OCI-LY1 (cell line): ENCODE data around the gene ASCL1.

Experiments used
- H2AFZ ChIP-seq: fragments of 200-600 bp; sonication (generic), shearing (Covaris generic); 2 replicates; pipeline ENCODE4 v1.6.0; 2014; ENCODE audit warnings: antibody characterized with exemption, mild to moderate bottlenecking, low read length
- H3F3A ChIP-seq: fragments of 200-600 bp; sonication (generic), shearing (Covaris generic); 2 replicates; pipeline ENCODE4 v1.6.0; 2014; ENCODE audit warnings: mild to moderate bottlenecking, antibody characterized with exemption, low read length, moderate library complexity; ENCODE audit not compliant: insufficient read depth
- H3K27ac ChIP-seq: fragments of 200-600 bp; sonication (generic); 2 replicates; pipeline ENCODE4 v1.5.1; 2014; ENCODE audit warnings: low read length, mixed run types, mild to moderate bottlenecking, low read depth; ENCODE audit not compliant: poor library complexity, severe bottlenecking
- H3K27me3 ChIP-seq: fragments of 200-600 bp; sonication (generic); 2 replicates; pipeline ENCODE4 v1.6.0; 2014; ENCODE audit warnings: antibody characterized with exemption, mild to moderate bottlenecking, low read length, moderate library complexity; ENCODE audit not compliant: insufficient read depth
- H3K36me3 ChIP-seq: fragments of 200-600 bp; sonication (generic); 2 replicates; pipeline ENCODE4 v1.6.1; 2014; ENCODE audit warnings: mild to moderate bottlenecking, antibody characterized with exemption, low read length, moderate library complexity, mixed read lengths; ENCODE audit not compliant: insufficient read depth
- H3K4me1 ChIP-seq: fragments of 200-600 bp; sonication (generic); 2 replicates; pipeline ENCODE4 v1.5.1; 2014; ENCODE audit warnings: mild to moderate bottlenecking, low read length, moderate library complexity; ENCODE audit not compliant: insufficient read depth, severe bottlenecking
- H3K4me2 ChIP-seq: fragments of 200-600 bp; sonication (generic), shearing (Covaris generic); 2 replicates; pipeline ENCODE4 v1.6.1; 2014; ENCODE audit warnings: low read length
- H3K4me3 ChIP-seq: fragments of 200-600 bp; sonication (generic); 2 replicates; pipeline ENCODE4 v1.5.1; 2014; ENCODE audit warnings: low read length, low read depth, mild to moderate bottlenecking, mixed read lengths; ENCODE audit not compliant: poor library complexity, severe bottlenecking
- H3K79me2 ChIP-seq: fragments of 200-600 bp; shearing (Covaris generic); 2 replicates; pipeline ENCODE4 v1.6.1; 2016; ENCODE audit warnings: mixed run types, low read length, mixed read lengths; ENCODE audit not compliant: insufficient read depth
- H3K9ac ChIP-seq: fragments of 200-600 bp; sonication (generic), shearing (Covaris generic); 2 replicates; pipeline ENCODE4 v1.6.1; 2014; ENCODE audit warnings: mild to moderate bottlenecking, low read length, mixed read lengths
- H3K9me2 ChIP-seq: fragments of 200-600 bp; sonication (generic), shearing (Covaris generic); 2 replicates; pipeline ENCODE4 v1.6.1; 2014; ENCODE audit warnings: low read depth, mild to moderate bottlenecking, low read length, mixed read lengths
- H3K9me3 ChIP-seq: fragments of 200-600 bp; shearing (Covaris generic); 2 replicates; pipeline ENCODE4 v1.6.1; 2014; ENCODE audit warnings: low read length, mixed read lengths
- H4K20me1 ChIP-seq: fragments of 200-600 bp; sonication (generic), shearing (Covaris generic); 2 replicates; pipeline ENCODE4 v1.6.0; 2016; ENCODE audit warnings: mild to moderate bottlenecking, low read length; ENCODE audit not compliant: insufficient read depth
- CTCF ChIP-seq: fragments of 200-600 bp; sonication (generic), shearing (Covaris generic); IDR thresholded peaks from 2 replicates; pipeline ENCODE4 v1.5.1; 2017; ENCODE audit warnings: mild to moderate bottlenecking, antibody characterized with exemption, low read length, moderate library complexity, mixed read lengths
- EZH2 ChIP-seq: fragments of 200-600 bp; sonication (generic), shearing (Covaris generic); IDR thresholded peaks from 2 replicates; pipeline ENCODE4 v1.8.0; 2017; ENCODE audit warnings: borderline replicate concordance, mixed run types, mild to moderate bottlenecking, antibody characterized with exemption, low read length, moderate library complexity, mixed read lengths

Gene ASCL1

GRCh38 chr12:102990419-102990818, 32.9 kb downstream of the ASCL1 start:
- H3K9me2 ChIP-seq, result no peaks in the 10 kb centered on the region
- no peak overlapping the region for H2AFZ ChIP-seq
- no peak overlapping the region for H3K9ac ChIP-seq
- TF ChIP-seq EZH2 (no peak), CTCF (no peak)
- H3K27me3 ChIP-seq, result no peaks in the 10 kb centered on the region
- H4K20me1 ChIP-seq, result no peaks in the 10 kb centered on the region
- H3K36me3 ChIP-seq, result no peaks in the 10 kb centered on the region
- H3K79me2 ChIP-seq, result no peaks in the 10 kb centered on the region
- H3K4me2 ChIP-seq, result no peak overlapping the region
- no peaks in the 10 kb centered on the region for H3F3A ChIP-seq
- no peaks in the 10 kb centered on the region for H3K4me1 ChIP-seq
- H3K9me3 ChIP-seq, result no peaks in the 10 kb centered on the region
- no peak overlapping the region for H3K4me3 ChIP-seq
- H3K27ac ChIP-seq, result no peak overlapping the region

- Histone ChIP-seq H4K20me1 (no peaks in the 10 kb centered on the region), H3K36me3 (no peaks in the 10 kb centered on the region), H3K4me2 (no peak overlapping the region), H3K9me2 (no peaks in the 10 kb centered on the region), H3K9me3 (no peaks in the 10 kb centered on the region), H3K79me2 (no peaks in the 10 kb centered on the region), H3K4me3 (no peak overlapping the region), H3K27ac (no peak overlapping the region), H3K4me1 (no peaks in the 10 kb centered on the region), H3K9ac (no peak overlapping the region), H3F3A (no peaks in the 10 kb centered on the region), H2AFZ (no peak overlapping the region), H3K27me3 (no peaks in the 10 kb centered on the region)
- TF ChIP-seq EZH2 (no peak), CTCF (no peak)
Measured at GRCh38 chr12:102992297-102992696, 34.8 kb downstream of the ASCL1 start.

GRCh38 chr12:102992720-102993119, 35.2 kb downstream of the ASCL1 start:
- Histone ChIP-seq H2AFZ (no peak overlapping the region), H3K79me2 (no peaks in the 10 kb centered on the region), H4K20me1 (no peaks in the 10 kb centered on the region), H3K4me1 (no peaks in the 10 kb centered on the region), H3K36me3 (no peaks in the 10 kb centered on the region), H3K9me3 (no peaks in the 10 kb centered on the region), H3K9me2 (no peaks in the 10 kb centered on the region), H3K4me2 (no peak overlapping the region), H3K27ac (no peak overlapping the region), H3K9ac (no peak overlapping the region), H3K27me3 (no peaks in the 10 kb centered on the region), H3K4me3 (no peak overlapping the region), H3F3A (no peaks in the 10 kb centered on the region)
- no peak for TF ChIP-seq CTCF
- no peak for TF ChIP-seq EZH2
